KG1 (cell line): ENCODE data around the gene HOXA7.

ENCODE experiments used
- DNase-seq: peaks from one replicate; lab custom pipeline; 2025; lab: John Stamatoyannopoulos, UW

Gene HOXA7

GRCh38 chr7:27147199-27148030 is 9.1 kb downstream of the HOXA7 start, which contains the start of gene HOXA6:
HOXA6 (minus strand) TSS chr7:27147774; CDS start chr7:27147749, 25 bp downstream.
- DNase-seq = no peak

GRCh38 chr7:27146491-27147198 is 9.8 kb downstream of the HOXA7 start:
- no peak for DNase-seq

GRCh38 chr7:27145914-27146412 is 10.5 kb downstream of the HOXA7 start:
- no peak for DNase-seq

- DNase-seq = no peak
Observed at GRCh38 chr7:27145165-27145913, 11.1 kb downstream of the HOXA7 start.

- DNase-seq = no peak
Observed at GRCh38 chr7:27144781-27145164, 11.7 kb downstream of the HOXA7 start.

GRCh38 chr7:27143950-27144780 is 12.3 kb downstream of the HOXA7 start:
- DNase-seq = no peak

- no peak for DNase-seq
Observed at GRCh38 chr7:27143023-27143949, 13.2 kb downstream of the HOXA7 start, which contains the start of gene HOXA5. HOXA5 (minus strand) TSS chr7:27143681; CDS start chr7:27143607, 74 bp downstream.

GRCh38 chr7:27142580-27143022 is 13.9 kb downstream of the HOXA7 start:
- no peak for DNase-seq

GRCh38 chr7:27141923-27142579 is 14.4 kb downstream of the HOXA7 start:
- DNase-seq = no peak

- DNase-seq = no peak
Observed at GRCh38 chr7:27141137-27141922, 15.1 kb downstream of the HOXA7 start.

GRCh38 chr7:27140126-27140857 is 16.2 kb downstream of the HOXA7 start:
- no peak for DNase-seq

- DNase-seq = no peak
Observed at GRCh38 chr7:27139334-27140125, 16.9 kb downstream of the HOXA7 start.

GRCh38 chr7:27138985-27139333 is 17.5 kb downstream of the HOXA7 start:
- DNase-seq = no peak

- DNase-seq = no peak
Observed at GRCh38 chr7:27138472-27138871, 18.0 kb downstream of the HOXA7 start.

- DNase-seq = no peak
Observed at GRCh38 chr7:27137640-27138315, 18.7 kb downstream of the HOXA7 start.

GRCh38 chr7:27134392-27134791 is 22.1 kb downstream of the HOXA7 start:
- no peak for DNase-seq
